Measurements from ENCODE around the gene TRIM69.

TRIM69 gene

DNA sequence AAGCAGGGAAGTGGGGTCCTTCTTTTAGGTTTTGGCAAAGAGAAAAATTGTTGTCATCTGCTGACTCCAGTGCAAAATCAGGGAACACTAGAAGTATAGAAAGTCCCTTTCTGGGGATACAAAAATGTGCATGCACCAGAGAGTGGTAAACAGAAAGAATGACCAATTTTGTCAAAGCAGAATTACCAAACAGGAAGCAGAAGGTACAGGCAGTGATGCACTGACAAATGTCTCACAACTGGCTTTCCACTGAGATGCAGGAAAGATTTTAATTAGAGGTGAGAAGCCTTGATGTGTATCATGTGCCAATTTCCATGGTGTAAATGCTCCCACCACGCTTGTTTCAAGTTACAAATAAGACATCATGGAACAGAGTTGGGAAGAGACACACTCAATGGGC, 66.0 kb downstream of the TRIM69 start:
- DNase-seq (ENCODE audit: low read depth in 2 of 2, low spot score in 1 of 2), result no peak

DNA sequence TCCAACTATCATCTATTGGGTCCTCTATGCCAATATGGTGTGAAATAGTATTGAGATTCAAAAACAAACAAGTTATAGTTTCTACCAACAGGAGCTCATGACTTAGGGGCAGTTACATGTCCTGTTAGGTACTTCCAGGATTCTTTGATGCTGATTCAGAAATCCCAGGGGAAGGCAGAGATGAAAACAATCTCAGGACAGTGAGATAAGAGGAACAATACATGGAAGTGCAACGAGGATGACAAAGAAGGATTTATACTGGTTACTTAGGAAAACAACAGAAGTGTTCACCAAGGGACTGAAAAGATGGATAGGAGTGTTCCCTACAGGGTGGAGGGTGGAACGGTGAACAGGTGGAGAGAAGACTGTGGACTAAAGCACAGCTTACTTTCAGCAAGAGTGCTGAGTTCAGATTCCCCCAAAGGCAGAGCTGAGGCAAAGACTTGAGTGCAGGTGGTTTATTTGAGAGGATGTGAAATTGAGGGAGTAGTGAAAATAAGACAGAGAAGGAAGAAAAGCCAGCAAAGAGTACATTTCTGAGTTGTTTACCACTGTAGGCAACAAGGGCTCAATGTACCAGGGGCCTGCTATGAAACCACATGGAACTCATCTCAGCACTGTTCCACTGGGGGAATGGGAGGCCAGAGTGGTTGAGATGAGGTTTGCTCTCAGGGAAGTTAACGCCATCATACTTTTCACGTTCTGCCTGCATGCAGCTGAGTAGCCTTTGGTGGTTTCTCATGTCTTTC, 68.1 kb downstream of the TRIM69 start:
- DNase-seq (ENCODE audit: low read depth in 2 of 2, low spot score in 1 of 2), result no peak

- DNase-seq (ENCODE audit: low read depth in 2 of 2, low spot score in 1 of 2), result no peak
These were observed 72.2 kb downstream of the TRIM69 start for GRCh38 chr15:44808557-44808956.

GRCh38 chr15:44810237-44810636, 73.9 kb downstream of the TRIM69 start:
- DNase-seq (ENCODE audit: low read depth in 2 of 2, low spot score in 1 of 2), result no peak

DNA sequence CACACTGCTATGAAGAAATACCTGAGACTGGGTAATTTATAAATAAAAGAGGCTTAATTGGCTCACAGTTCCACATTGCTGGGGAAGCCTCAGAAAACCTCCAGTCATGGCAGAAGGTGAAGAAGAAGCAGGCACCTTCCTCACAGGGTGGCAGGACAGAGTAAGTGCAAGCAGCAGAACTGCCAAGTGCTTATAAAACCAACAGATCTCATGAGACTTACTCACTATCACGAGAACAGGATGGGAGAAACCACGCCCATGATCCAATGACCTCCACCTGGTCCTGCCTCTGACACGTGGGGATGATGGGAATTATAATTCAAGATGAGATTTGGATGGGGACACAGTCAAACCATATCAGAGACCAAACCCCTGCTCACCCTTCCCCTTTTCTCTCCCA, 75.0 kb downstream of the TRIM69 start:
- no peak for DNase-seq (ENCODE audit: low read depth in 2 of 2, low spot score in 1 of 2)

GRCh38 chr15:44812029-44812517, 75.7 kb downstream of the TRIM69 start:
- no peak for DNase-seq (ENCODE audit: low read depth in 2 of 2, low spot score in 1 of 2)

- no peak for DNase-seq (ENCODE audit: low read depth in 2 of 2, low spot score in 1 of 2)
These were observed 76.9 kb downstream of the TRIM69 start for GRCh38 chr15:44813231-44813630.

Measured in stimulated activated CD8-positive, alpha-beta memory T cell treated with anti-CD3 and anti-CD28 coated beads, Interleukin-4, amount 100 ng/mL, for 1 hour (primary cell).